HCT116 (cell line): ENCODE measurements around the gene SLC25A17. TPM values are rescaled to one million over a fixed set of nuclear protein-coding genes. Genes with fewer than 3 reads are reported as not detected.

ENCODE experiments used
- ATAC-seq: fragments of 200-7000 bp; cut with Tn5 transposase; 2 replicates; pipeline ENCODE4 v1.9.1; 2020; ENCODE audit warnings: mild to moderate bottlenecking, moderate library complexity
- BruUV-seq: library from RNA; stranded (reverse); fragments of 400-500 nt; replicated peaks from 2 replicates; lab custom pipeline; 2021; lab: Mats Ljungman, UMichigan
- CTCF ChIA-PET: fragments of 300-600 bp; sonication (Branson Sonifier 250); formaldehyde crosslinking; loops from one replicate; lab custom pipeline; 2021; ENCODE audit warnings: antibody characterized with exemption; lab: Charles Lee
- POLR2A ChIA-PET: fragments of 300-600, 350-600 bp; sonication (Branson Sonifier 250); formaldehyde crosslinking; loops from one replicate; lab custom pipeline; 2021; ENCODE audit warnings: antibody characterized with exemption; lab: Charles Lee
- RAD21 ChIA-PET, 2 experiments: fragments of 300-600 bp; sonication (Branson Sonifier 250); formaldehyde crosslinking; loops; one replicate each; lab custom pipeline; 2023; ENCODE audit warnings: low total read pairs in 2 of 2; ENCODE audit not compliant: uncharacterized antibody in 2 of 2, unreplicated experiment in 2 of 2, low non-redundant PET in 1 of 2; lab: Charles Lee
- DNase-seq: peaks from one replicate; pipeline ENCODE4 v3.0.0-alpha.2; 2010; ENCODE audit warnings: low read depth, low spot score
- H2AFZ ChIP-seq: fragments of 200-600 bp; shearing (Covaris generic), sonication (generic); 2 replicates; pipeline ENCODE4 v1.6.1; 2017; ENCODE audit warnings: low read depth, mixed run types, mixed read lengths, antibody characterized with exemption, low read length; ENCODE audit not compliant: poor library complexity, severe bottlenecking
- H3K27ac ChIP-seq: 2 replicates; pipeline ENCODE4 v1.5.1; 2012; ENCODE audit warnings: low read depth, low read length
- H3K27me3 ChIP-seq: fragments of 200-600 bp; sonication (generic); 2 replicates; pipeline ENCODE4 v1.6.1; 2016; ENCODE audit warnings: mixed run types, low read length, mixed read lengths; ENCODE audit not compliant: insufficient read depth
- H3K36me3 ChIP-seq, 2 experiments: fragments of 200-500 bp in 1 of 2; fragments of 200-600 bp in 1 of 2; sonication (Bioruptor generic) in 1 of 2; sonication (generic) in 1 of 2; 2 replicates each; pipeline versions ENCODE4 v1.5.1 to v1.6.1; 2014 to 2016; ENCODE audit warnings: low read length in 2 of 2, inconsistent platforms in 1 of 2, mixed read lengths in 1 of 2, mixed run types in 1 of 2; ENCODE audit not compliant: insufficient read depth in 2 of 2, control insufficient read depth in 1 of 2
- H3K4me1 ChIP-seq, 2 experiments: fragments of 200-600 bp in 1 of 2; sonication (generic) in 1 of 2; 2 replicates each; pipeline versions ENCODE4 v1.5.1 to v1.6.1; 2012 to 2017; ENCODE audit warnings: low read length in 2 of 2, inconsistent platforms in 1 of 2, mild to moderate bottlenecking in 1 of 2, mixed read lengths in 1 of 2, mixed run types in 1 of 2, moderate library complexity in 1 of 2; ENCODE audit not compliant: insufficient read depth in 2 of 2, control insufficient read depth in 1 of 2
- H3K4me2 ChIP-seq: fragments of 200-600 bp; sonication (generic); 2 replicates; pipeline ENCODE4 v1.6.1; 2017; ENCODE audit warnings: mixed run types, low read length, mixed read lengths
- H3K4me3 ChIP-seq, 2 experiments: fragments of 200-600 bp in 1 of 2; sonication (generic) in 1 of 2; replicated peaks in 1 of 2; 2 replicates each; pipeline ENCODE4 v1.5.1; 2011 to 2016; ENCODE audit warnings: low read length in 2 of 2, control low read depth in 1 of 2, low read depth in 1 of 2, mild to moderate bottlenecking in 1 of 2, mixed read lengths in 1 of 2, mixed run types in 1 of 2
- H3K79me2 ChIP-seq: fragments of 200-600 bp; sonication (generic); 2 replicates; pipeline ENCODE4 v1.6.1; 2017; ENCODE audit warnings: mild to moderate bottlenecking, mixed run types, low read length, moderate library complexity, mixed read lengths; ENCODE audit not compliant: insufficient read depth
- H3K9ac ChIP-seq: fragments of 200-600 bp; sonication (generic); 2 replicates; pipeline ENCODE4 v1.6.1; 2016; ENCODE audit warnings: low read length, mixed read lengths
- H3K9me2 ChIP-seq: fragments of 200-600 bp; sonication (generic), shearing (Covaris generic); 2 replicates; pipeline ENCODE4 v1.6.1; 2017; ENCODE audit warnings: mixed run types, mild to moderate bottlenecking, moderate library complexity; ENCODE audit not compliant: insufficient read depth
- H3K9me3 ChIP-seq, 2 experiments: fragments of 200-500 bp in 1 of 2; fragments of 200-600 bp in 1 of 2; sonication (Bioruptor generic) in 1 of 2; sonication (generic) in 1 of 2; 2 replicates each; pipeline ENCODE4 v1.6.1; 2014 to 2017; ENCODE audit warnings: low read length in 2 of 2, mixed read lengths in 2 of 2, inconsistent platforms in 1 of 2, low read depth in 1 of 2, mild to moderate bottlenecking in 1 of 2, mixed run types in 1 of 2, moderate library complexity in 1 of 2; ENCODE audit not compliant: control insufficient read depth in 1 of 2, insufficient read depth in 1 of 2
- H4K20me1 ChIP-seq: fragments of 200-600 bp; sonication (generic), shearing (Covaris generic); 2 replicates; pipeline ENCODE4 v1.6.1; 2017; ENCODE audit warnings: mixed run types, mild to moderate bottlenecking, moderate library complexity; ENCODE audit not compliant: insufficient read depth
- CBX3 ChIP-seq: IDR thresholded peaks from 2 replicates; pipeline ENCODE4 v1.6.1; 2012; ENCODE audit warnings: low read depth
- ELF1 ChIP-seq: IDR thresholded peaks from 2 replicates; pipeline ENCODE4 v1.6.1; 2012; ENCODE audit warnings: low read depth, borderline replicate concordance
- EZH2phosphoT487 ChIP-seq: fragments of 200-600 bp; IDR thresholded peaks from 2 replicates; pipeline ENCODE4 v1.6.1; 2018; ENCODE audit warnings: antibody characterized with exemption, borderline replicate concordance
- JUND ChIP-seq: IDR thresholded peaks from 2 replicates; pipeline ENCODE4 v1.6.1; 2012
- POLR2A ChIP-seq: IDR thresholded peaks from 2 replicates; pipeline ENCODE4 v1.7.0; 2011; ENCODE audit warnings: borderline replicate concordance; ENCODE audit not compliant: insufficient read depth, insufficient read length; ENCODE audit errors: extremely low read depth
- RAD21 ChIP-seq: IDR thresholded peaks from 2 replicates; pipeline ENCODE4 v1.6.1; 2012; ENCODE audit warnings: low read depth, mild to moderate bottlenecking
- REST ChIP-seq: IDR thresholded peaks from 2 replicates; pipeline ENCODE4 v1.6.1; 2012; ENCODE audit warnings: low read depth
- SRF ChIP-seq: IDR thresholded peaks from 2 replicates; pipeline ENCODE4 v1.6.1; 2012; ENCODE audit warnings: low read depth
- intact Hi-C: fragments of 100-400 bp; cut with micrococcal nuclease; formaldehyde crosslinking; loops from 2 replicates; pipeline ENCODE4 v1.10.0; 2022
- total RNA-seq: library from RNA; stranded (reverse); gene quantifications from one replicate; pipeline ENCODE4 v1.2.1, GENCODE V29; 2021; ENCODE audit not compliant: unreplicated experiment
- TF ChIP-seq, protein P1 (sequence below): IDR thresholded peaks from 2 replicates; pipeline ENCODE4 v1.6.1; 2012

The SLC25A17 gene
- total RNA-seq, 1 experiment from 2014 or later, result 16.6 TPM

- no peaks in the 10 kb centered on the region for H3K4me1 ChIP-seq
- POLR2A ChIA-PET, result no interaction called here
- H3K9ac ChIP-seq, result no peak overlapping the region
- H3K9me2 ChIP-seq, result no peaks in the 10 kb centered on the region
- H3K4me3 ChIP-seq, result no peak overlapping the region
- TF ChIP-seq JUND (no peak), REST (no peak), EZH2phosphoT487 (no peak), RAD21 (no peak), POLR2A (no peak), ELF1 (no peak), SRF (no peak), CBX3 (no peak)
- TF ChIP-seq, protein P1, sequence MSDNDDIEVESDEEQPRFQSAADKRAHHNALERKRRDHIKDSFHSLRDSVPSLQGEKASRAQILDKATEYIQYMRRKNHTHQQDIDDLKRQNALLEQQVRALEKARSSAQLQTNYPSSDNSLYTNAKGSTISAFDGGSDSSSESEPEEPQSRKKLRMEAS, result no peak
- peaks cover 28% of the 10 kb centered on the region for H3K79me2 ChIP-seq
- no TSS peak for BruUV-seq
- DNase-seq, result no peak
- no peak overlapping the region for H3K4me2 ChIP-seq
- CTCF ChIA-PET, result no interaction called here
- RAD21 ChIA-PET, result no interaction called here
- no peaks in the 10 kb centered on the region for H3K27me3 ChIP-seq
- intact Hi-C loops, result no loop called here
- H4K20me1 ChIP-seq, result no peaks in the 10 kb centered on the region
- no peak for ATAC-seq
- H3K36me3 ChIP-seq, result no peaks in the 10 kb centered on the region
- no peak overlapping the region for H2AFZ ChIP-seq
- H3K9me3 ChIP-seq, result no peaks in the 10 kb centered on the region
- no peak overlapping the region for H3K27ac ChIP-seq
Measured at GRCh38 chr22:40803321-40803720, 15.8 kb downstream of the SLC25A17 start.
